Activated naive CD4-positive, alpha-beta T cell treated with anti-CD3 and anti-CD28 coated beads for 36 hours (primary cell): ENCODE data around the gene RILPL2. TPM values are rescaled to one million over a fixed set of nuclear protein-coding genes. Genes with fewer than 3 reads are reported as not detected.
"Not testable (repeated sequence)": the region's sequence is repeated elsewhere in the genome, so short reads cannot be mapped to it uniquely, and the experiment has no call there.

Source experiments
- CTCF ChIA-PET: fragments of 350-600 bp; sonication (Branson Sonifier 250); formaldehyde crosslinking; loops from one replicate; lab custom pipeline; 2021; ENCODE audit warnings: antibody characterized with exemption; lab: Charles Lee
- DNase-seq: peaks from one replicate; pipeline ENCODE4 v3.0.0-alpha.2; 2020
- H3K27ac Mint-ChIP-seq: one replicate; pipeline ENCODE4 v1.8.0; 2021; ENCODE audit warnings: mild to moderate bottlenecking, mixed read lengths
- H3K27me3 Mint-ChIP-seq: one replicate; pipeline ENCODE4 v1.8.0; 2021; ENCODE audit warnings: low read depth, mixed read lengths
- H3K36me3 Mint-ChIP-seq: one replicate; pipeline ENCODE4 v1.8.0; 2021; ENCODE audit warnings: low read depth, mixed read lengths
- H3K4me1 Mint-ChIP-seq: one replicate; pipeline ENCODE4 v1.8.0; 2021; ENCODE audit warnings: low read depth, mixed read lengths
- H3K4me3 Mint-ChIP-seq: one replicate; pipeline ENCODE4 v1.8.0; 2021; ENCODE audit warnings: mild to moderate bottlenecking, moderate library complexity, mixed read lengths
- H3K9me3 Mint-ChIP-seq: one replicate; pipeline ENCODE4 v1.8.0; 2021; ENCODE audit warnings: mixed read lengths
- intact Hi-C: fragments of 100-400 bp; cut with micrococcal nuclease; formaldehyde crosslinking; loops from one replicate; pipeline ENCODE4 v1.15.1; 2023
- total RNA-seq, 2 experiments: library from RNA; stranded (reverse); gene quantifications; one replicate each; pipeline ENCODE4 v1.2.3, GENCODE V29; 2021

The RILPL2 gene, protein sequence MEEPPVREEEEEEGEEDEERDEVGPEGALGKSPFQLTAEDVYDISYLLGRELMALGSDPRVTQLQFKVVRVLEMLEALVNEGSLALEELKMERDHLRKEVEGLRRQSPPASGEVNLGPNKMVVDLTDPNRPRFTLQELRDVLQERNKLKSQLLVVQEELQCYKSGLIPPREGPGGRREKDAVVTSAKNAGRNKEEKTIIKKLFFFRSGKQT
- total RNA-seq: 1 to 10 TPM; 8.1 to 9.1 TPM

DNA sequence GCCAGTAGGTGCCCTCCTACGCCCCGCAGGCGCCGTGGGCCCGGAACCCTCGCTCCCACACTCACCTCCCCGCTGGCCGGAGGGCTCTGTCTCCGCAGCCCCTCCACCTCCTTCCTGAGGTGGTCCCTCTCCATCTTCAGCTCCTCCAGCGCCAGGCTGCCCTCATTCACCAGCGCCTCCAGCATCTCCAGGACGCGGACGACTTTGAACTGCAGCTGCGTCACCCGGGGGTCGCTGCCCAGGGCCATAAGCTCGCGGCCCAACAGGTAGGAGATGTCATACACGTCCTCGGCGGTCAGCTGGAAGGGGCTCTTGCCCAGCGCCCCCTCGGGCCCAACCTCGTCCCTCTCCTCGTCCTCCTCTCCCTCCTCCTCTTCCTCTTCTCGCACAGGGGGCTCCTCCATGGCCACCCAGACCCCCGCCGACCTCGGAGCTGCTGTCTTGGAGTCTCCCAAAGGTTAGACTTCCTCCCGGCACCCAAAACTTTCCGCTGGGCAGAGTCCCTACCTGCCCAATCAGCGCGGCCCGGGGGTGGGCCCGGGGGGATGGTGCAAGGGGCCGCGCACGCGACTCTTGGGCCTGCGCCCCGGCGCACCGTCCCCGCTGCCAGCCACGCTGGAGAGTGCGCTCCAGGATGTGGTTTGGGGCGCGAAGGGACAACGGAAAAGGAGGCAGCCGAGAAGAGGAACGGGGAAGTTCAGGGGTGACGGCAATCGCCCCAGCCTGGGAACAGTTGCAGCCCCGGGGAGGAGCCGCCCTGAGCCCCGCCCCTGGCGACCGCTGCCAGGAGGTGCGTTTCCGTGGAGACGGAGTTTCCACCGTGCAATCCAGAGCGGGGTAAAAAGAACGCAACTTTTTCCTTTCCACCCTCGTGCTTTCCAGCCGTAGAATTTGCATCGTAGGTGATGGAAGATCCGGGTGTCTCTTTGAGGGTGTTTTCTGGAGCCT is at the start of gene RILPL2:
Gene RILPL2 (minus strand): TSS at position 668 of the 948 bp plus-strand sequence. CDS start 264 bp downstream, at position 404.
- Mint-ChIP-seq H3K36me3 (peaks cover 19% of the 10 kb centered on the region), H3K27ac (peak within 1 kb of the TSS; percentile 93), H3K9me3 (no peaks in the 10 kb centered on the region), H3K27me3 (no peaks in the 10 kb centered on the region), H3K4me3 (peak within 1 kb of the TSS; percentile 92), H3K4me1 (peaks cover 43% of the 10 kb centered on the region)
- CTCF ChIA-PET: interaction anchor here (0.6 to 1.7 kb wide), 4 partner anchors 10 to 214 kb away, joined by 3 to 6 read pairs (median 4); no protein-coding TSS in a partner anchor
- intact Hi-C loops: loop anchor here (1.0 to 10.0 kb wide), 12 partner anchors 12 to 1481 kb away; partner anchors contain the start of genes ATP6V0A2, KMT5A, OGFOD2 and RILPL1
- peak; percentile 97 for DNase-seq

DNA sequence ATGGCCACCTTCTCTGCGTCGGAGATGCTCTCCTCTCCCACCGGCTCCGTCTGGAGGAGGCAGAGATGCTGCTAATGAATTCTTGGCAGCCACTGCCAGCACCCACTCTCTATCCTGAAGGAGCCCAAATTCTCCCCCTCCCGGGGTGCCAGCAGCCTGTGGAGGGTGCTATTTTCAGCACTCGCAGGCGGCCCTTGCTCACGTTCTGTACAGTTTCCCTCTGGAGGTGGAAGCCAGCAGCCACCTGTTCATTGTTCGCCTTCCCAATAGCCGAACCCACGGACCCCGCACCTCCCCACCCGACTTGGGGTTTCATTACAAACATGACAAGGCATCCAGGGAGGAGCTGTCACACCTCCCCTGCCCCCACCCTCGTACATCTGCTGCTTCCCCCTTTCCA is 49.3 kb upstream of the RILPL2 start:
- Mint-ChIP-seq H3K27me3 (no peaks in the 10 kb centered on the region), H3K9me3 (no peaks in the 10 kb centered on the region), H3K36me3 (no peaks in the 10 kb centered on the region), H3K4me3 (no peak overlapping the region), H3K27ac (no peak overlapping the region), H3K4me1 (peaks cover 25% of the 10 kb centered on the region)
- CTCF ChIA-PET: no interaction called here
- intact Hi-C loops: no loop called here
- no peak for DNase-seq

DNA sequence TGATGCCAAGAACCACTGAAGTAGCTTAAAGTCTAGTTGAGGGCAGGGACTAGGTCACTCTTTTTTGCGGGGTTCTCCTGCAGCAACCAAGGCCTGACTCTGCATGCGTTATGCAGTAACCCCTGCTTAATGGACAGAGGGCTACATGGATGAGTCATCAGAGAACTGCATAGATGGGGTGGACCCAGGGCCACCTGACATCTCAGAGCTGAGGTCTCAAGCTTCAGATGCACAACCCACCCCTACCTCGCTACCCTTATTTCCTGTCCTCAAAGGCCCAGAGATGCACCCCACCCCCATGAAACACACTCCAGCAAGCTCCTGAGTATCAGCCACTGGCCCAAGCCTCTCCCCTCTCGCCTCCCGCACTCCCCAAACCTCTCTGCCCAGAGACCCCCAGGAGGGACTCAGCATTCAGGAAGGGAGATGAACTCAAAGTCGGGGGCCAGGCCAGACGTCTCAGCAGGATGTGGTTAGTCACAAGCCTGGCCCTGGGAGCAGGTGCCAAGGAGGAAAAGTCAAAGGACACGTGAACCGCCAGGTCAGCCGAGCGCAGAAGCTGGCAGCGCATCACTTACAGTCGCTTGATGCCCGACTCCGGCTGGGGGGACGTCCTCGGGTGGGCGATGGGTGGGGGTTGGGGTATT is 47.2 kb upstream of the RILPL2 start:
- CTCF ChIA-PET: interaction anchor here (1.0 kb wide), 1 partner anchor 11 kb away, joined by 4 read pairs; no protein-coding TSS in a partner anchor
- intact Hi-C loops: no loop called here
- no peaks in the 10 kb centered on the region for H3K9me3 Mint-ChIP-seq

DNA sequence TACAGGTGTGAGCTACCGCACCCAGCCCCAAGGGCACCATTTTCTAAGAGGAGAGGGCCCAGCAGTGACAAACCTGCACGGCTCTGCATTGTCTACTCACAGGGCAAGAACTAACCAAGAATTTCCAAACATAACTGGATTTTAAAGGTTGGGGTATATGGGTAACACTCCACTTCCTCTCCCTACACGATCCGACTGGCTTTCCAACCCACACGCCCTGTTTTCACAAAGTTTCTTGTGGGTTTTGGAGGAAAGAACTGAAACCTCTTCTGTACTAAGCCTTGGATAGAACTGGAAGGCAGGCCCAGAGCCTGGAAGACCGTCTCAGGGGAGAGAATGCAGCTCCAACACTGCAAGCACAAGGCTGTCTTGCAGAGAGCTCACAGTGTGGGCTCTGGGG is 46.4 kb upstream of the RILPL2 start:
- intact Hi-C loops: no loop called here
- Mint-ChIP-seq H3K4me3 (no peak overlapping the region), H3K4me1 (peaks cover 37% of the 10 kb centered on the region), H3K27ac (no peak overlapping the region), H3K27me3 (no peaks in the 10 kb centered on the region), H3K36me3 (no peaks in the 10 kb centered on the region), H3K9me3 (no peaks in the 10 kb centered on the region)
- CTCF ChIA-PET: no interaction called here
- DNase-seq: no peak

More for the DNA sequence above, 47.2 kb upstream of the RILPL2 start:
- peaks cover 37% of the 10 kb centered on the region for H3K4me1 Mint-ChIP-seq
- H3K36me3 Mint-ChIP-seq: no peaks in the 10 kb centered on the region
- no peaks in the 10 kb centered on the region for H3K27me3 Mint-ChIP-seq
- H3K27ac Mint-ChIP-seq: no peak overlapping the region
- peak; percentile 39 for DNase-seq
- no peak overlapping the region for H3K4me3 Mint-ChIP-seq

DNA sequence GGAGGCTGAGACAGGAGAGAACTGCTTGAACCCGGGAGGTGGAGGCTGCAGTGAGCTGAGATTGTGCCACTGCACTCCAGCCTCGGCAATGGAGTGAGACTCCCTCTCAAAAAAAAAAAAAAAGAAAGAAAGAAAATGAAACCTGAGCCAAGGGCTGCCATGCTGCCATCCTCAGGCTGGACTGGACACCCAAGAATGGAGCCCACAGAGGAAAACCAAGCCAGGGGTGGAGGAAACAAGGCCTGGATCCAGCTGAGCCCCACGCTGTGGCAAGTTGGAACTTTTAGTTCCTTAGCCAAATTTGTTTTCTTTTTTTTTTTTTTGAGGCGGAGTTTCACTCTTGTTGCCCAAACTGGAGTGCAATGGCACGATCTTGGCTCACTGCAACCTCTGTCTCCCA is 44.8 kb upstream of the RILPL2 start:
- peaks cover 46% of the 10 kb centered on the region for H3K4me1 Mint-ChIP-seq
- H3K9me3 Mint-ChIP-seq, H3K27ac Mint-ChIP-seq, intact Hi-C loops, CTCF ChIA-PET, H3K4me3 Mint-ChIP-seq, H3K27me3 Mint-ChIP-seq, DNase-seq, H3K36me3 Mint-ChIP-seq: not testable (repeated sequence)

DNA sequence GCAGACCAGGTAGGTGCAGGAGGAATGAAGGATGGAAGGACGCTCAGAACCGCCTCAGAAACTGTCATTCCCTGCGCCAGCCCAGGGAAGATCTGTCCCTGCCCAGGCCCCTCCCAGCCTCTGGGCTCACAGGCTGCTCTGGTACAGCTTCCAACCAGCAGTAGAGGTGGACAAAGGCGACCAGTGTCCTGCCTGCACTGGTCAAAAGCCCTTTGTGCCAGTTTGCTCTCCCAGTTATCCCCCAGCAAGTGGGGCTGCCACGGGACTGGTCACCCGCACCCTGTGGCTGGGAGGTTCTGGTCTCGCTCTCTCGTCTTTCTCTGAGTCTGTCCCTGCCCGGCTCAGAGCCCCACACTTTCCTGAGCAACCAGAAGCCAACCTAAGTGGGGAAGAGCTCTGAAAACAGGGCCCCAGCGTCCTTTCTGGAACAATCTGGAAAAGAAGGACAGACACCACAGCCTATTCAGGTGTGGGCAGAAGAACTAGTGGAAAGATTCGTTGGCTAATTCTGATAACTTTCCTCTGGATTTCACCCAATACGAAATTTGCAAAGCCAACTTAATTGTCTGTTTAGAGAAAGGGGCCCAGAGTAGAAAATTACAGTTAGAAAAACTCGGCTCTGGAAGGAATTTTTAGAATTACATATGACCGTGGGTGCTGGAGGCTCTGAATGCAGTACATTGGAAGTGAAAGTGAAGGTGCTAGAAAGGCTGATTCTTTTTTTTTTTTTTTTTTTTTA is 43.1 kb upstream of the RILPL2 start:
- no peak overlapping the region for H3K4me3 Mint-ChIP-seq
- H3K27me3 Mint-ChIP-seq: no peaks in the 10 kb centered on the region
- H3K4me1 Mint-ChIP-seq: peaks cover 53% of the 10 kb centered on the region
- CTCF ChIA-PET: no interaction called here
- DNase-seq: no peak
- no peak overlapping the region for H3K27ac Mint-ChIP-seq
- intact Hi-C loops: no loop called here
- H3K9me3 Mint-ChIP-seq: no peaks in the 10 kb centered on the region
- peaks cover 6% of the 10 kb centered on the region for H3K36me3 Mint-ChIP-seq

DNA sequence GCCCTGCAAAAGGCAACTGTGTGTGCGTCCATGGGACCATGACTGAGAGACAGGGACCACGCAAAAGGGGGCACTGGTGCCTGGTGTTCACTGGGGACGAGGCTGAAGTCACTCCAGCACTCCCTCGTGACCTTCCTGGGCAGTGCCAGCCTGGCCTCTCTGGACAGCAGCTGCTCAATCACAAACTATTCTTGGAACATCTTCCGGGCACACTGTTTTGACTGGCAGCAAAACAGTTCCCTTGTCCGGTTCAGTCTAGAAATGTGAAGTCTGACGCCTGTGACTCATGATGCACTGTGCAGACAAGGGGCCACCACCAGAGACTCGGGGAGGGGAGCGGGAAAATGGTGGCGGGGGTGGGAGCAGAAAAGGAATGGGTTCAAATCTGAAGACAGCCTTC is 42.3 kb upstream of the RILPL2 start:
- H3K27me3 Mint-ChIP-seq: no peaks in the 10 kb centered on the region
- intact Hi-C loops: no loop called here
- H3K27ac Mint-ChIP-seq: no peak overlapping the region
- peaks cover 6% of the 10 kb centered on the region for H3K36me3 Mint-ChIP-seq
- CTCF ChIA-PET: interaction anchor here (0.6 kb wide), 1 partner anchor 24 kb away, joined by 6 read pairs; no protein-coding TSS in a partner anchor
- H3K4me1 Mint-ChIP-seq: peaks cover 51% of the 10 kb centered on the region
- no peak overlapping the region for H3K4me3 Mint-ChIP-seq
- no peaks in the 10 kb centered on the region for H3K9me3 Mint-ChIP-seq
- no peak for DNase-seq

DNA sequence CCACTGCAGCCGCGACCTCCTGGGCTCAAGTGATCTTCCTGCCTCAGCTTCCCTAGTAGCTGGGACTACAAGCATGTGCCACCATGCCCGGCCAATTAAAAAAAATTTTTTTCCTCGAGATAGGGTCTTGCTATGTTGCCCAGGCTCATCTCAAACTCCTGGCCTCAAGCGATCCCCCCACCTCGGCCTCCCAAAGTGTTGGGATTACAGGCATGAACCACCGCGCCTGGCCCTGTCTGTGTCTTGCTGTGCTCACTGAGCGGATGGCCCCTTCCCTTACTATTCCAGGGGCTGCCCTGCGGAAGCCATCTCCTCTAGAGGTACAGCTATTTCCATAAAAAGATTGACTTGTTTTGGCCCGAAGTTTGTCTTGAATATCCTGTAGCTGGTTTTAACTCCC is 41.6 kb upstream of the RILPL2 start:
- CTCF ChIA-PET: no interaction called here
- no peak overlapping the region for H3K27ac Mint-ChIP-seq
- no peaks in the 10 kb centered on the region for H3K27me3 Mint-ChIP-seq
- no peak for DNase-seq
- no peaks in the 10 kb centered on the region for H3K9me3 Mint-ChIP-seq
- H3K4me1 Mint-ChIP-seq: peaks cover 45% of the 10 kb centered on the region
- no peak overlapping the region for H3K4me3 Mint-ChIP-seq
- peaks cover 6% of the 10 kb centered on the region for H3K36me3 Mint-ChIP-seq
- intact Hi-C loops: no loop called here

DNA sequence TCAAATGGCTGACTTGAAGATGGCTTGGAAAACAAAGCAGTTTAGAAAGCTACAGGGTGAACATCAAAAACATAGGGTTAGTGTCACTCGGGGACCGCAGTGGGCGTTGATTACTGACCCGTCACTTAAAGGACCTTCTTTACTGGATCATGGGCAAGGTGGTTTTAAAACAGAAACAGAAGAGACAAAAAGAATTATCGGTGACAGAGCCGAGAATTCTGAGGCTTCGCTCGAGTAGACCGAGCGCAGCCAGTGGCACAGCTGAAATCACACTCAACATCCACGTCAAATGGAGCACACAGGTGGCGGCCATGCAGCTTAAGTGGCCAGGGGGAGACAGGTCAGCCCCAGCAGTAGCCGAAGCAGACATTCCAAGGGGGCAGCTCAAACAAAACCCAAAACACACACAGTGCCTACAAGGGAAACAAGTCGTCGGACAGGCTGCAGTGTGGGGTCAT is 38.8 kb upstream of the RILPL2 start:
- Mint-ChIP-seq H3K9me3 (no peaks in the 10 kb centered on the region), H3K36me3 (peaks cover 8% of the 10 kb centered on the region), H3K4me3 (peak overlapping the region; percentile 13), H3K27ac (peak overlapping the region; percentile 79), H3K4me1 (peaks cover 36% of the 10 kb centered on the region), H3K27me3 (no peaks in the 10 kb centered on the region)
- DNase-seq: no peak
- intact Hi-C loops: loop anchor here (1.0 kb wide), 1 partner anchor 39 kb away; the partner anchor contains the start of gene RILPL2
- CTCF ChIA-PET: interaction anchor here (1.2 kb wide), 1 partner anchor 22 kb away, joined by 3 read pairs; no protein-coding TSS in a partner anchor

DNA sequence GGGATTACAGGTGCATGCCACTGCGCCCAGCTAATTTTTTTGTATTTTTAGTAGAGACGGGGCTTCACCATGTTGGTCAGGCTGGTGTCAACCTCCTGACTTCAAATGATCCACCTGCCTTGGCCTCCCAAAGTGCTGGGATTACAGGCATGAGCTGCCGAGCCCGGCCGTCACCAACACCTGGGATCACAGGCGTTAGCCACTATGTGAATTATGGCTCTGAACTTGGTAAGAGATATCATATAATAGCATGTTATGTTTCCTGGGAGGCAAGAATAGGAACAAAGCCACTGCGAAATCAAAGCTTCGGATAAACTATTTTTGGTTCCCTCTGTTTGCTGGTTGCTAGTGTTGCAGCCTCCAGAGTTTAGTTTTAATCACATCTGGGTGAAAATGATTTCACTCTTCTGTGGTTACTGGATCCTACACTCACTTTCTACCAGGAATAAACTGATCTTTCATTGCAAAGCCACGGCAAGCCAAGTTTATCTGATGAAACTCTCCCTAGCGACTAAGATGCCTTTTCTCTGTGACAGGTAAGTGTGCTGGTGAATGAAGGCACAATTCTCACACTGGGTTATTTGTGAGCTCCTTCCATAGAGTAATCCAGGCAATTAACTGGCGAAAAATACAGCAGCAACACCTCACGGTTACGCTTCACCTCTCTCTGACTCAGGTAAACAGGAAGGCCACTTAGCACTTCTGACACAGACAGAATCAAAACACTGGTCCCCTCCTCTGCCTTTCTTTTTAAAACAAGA is 38.2 kb upstream of the RILPL2 start:
- DNase-seq: peak; percentile 38
- H3K4me3 Mint-ChIP-seq: peak overlapping the region; percentile 13
- H3K4me1 Mint-ChIP-seq: peaks cover 32% of the 10 kb centered on the region
- H3K9me3 Mint-ChIP-seq: no peaks in the 10 kb centered on the region
- CTCF ChIA-PET: interaction anchor here (1.2 to 1.4 kb wide), 2 partner anchors 22 to 91 kb away, joined by 3 to 5 read pairs; partner anchors contain the start of gene KMT5A
- H3K27ac Mint-ChIP-seq: peak overlapping the region; percentile 79
- H3K27me3 Mint-ChIP-seq: no peaks in the 10 kb centered on the region
- peaks cover 8% of the 10 kb centered on the region for H3K36me3 Mint-ChIP-seq
- intact Hi-C loops: loop anchor here (1.0 kb wide), 1 partner anchor 38 kb away; the partner anchor contains the start of gene RILPL2

DNA sequence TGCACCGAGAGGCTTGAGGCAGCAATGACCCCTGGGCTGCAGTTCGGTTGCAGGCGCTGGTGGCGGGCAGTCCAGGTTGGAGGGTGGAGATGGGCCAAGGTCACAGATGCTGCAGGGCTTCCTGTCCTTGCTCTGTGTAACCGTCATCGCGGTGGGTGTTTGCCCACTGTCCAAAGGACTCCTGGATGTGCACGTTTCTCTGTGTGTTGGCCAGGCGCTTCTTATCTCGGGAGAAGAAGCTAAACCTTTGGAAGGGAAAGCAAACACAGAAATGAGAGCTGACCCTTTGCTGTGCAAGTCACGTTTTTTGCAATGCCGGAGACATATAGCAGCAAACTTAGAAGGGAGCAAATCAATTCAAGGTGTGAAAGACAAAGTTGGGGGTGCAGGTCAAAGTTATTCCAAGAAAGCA is 36.0 kb upstream of the RILPL2 start:
- Mint-ChIP-seq H3K4me1 (peaks cover 29% of the 10 kb centered on the region), H3K27ac (no peak overlapping the region), H3K27me3 (no peaks in the 10 kb centered on the region), H3K9me3 (no peaks in the 10 kb centered on the region), H3K36me3 (peaks cover 10% of the 10 kb centered on the region), H3K4me3 (no peak overlapping the region)
- intact Hi-C loops: no loop called here
- CTCF ChIA-PET: interaction anchor here (0.9 kb wide), 1 partner anchor 11 kb away, joined by 4 read pairs; no protein-coding TSS in a partner anchor
- DNase-seq: no peak
